ENCODE data around the gene FSTL1.
A peak's percentile ranks its signal among the peaks of the same experiment; 100 is the strongest.

DNA sequence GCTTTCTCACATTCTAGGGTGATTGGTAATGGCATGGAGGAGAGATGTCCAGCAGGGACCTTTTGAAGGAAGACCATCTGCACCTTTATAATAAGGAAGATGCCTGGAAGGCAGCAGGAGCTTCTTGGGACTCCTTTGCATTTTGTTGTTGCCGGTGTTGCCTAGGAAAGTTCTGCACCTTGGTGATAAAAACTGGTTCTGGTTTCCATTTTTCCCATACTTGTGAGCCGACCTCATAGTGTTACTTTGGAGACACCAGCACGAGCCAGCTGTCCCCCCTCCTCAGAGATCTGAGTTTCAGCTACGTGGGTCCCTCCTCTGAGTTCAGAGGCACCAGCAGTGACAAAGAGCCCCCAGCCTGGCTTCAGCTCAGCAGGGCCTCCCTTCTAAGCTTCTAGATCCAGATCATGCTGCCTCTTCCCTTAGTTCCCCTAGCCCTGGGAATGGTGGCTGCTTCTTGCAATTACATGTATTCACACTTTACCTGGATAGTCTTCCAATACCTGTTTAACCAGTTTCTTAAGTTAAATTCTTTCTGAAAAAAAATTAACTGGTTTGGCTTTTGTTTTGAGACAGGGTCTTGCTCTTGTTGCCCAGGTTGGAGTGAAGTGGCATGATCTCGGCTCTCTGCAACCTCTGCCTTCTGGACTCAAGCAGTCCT, 18.0 kb upstream of the FSTL1 start:
- TF ChIP-seq, protein P1, sequence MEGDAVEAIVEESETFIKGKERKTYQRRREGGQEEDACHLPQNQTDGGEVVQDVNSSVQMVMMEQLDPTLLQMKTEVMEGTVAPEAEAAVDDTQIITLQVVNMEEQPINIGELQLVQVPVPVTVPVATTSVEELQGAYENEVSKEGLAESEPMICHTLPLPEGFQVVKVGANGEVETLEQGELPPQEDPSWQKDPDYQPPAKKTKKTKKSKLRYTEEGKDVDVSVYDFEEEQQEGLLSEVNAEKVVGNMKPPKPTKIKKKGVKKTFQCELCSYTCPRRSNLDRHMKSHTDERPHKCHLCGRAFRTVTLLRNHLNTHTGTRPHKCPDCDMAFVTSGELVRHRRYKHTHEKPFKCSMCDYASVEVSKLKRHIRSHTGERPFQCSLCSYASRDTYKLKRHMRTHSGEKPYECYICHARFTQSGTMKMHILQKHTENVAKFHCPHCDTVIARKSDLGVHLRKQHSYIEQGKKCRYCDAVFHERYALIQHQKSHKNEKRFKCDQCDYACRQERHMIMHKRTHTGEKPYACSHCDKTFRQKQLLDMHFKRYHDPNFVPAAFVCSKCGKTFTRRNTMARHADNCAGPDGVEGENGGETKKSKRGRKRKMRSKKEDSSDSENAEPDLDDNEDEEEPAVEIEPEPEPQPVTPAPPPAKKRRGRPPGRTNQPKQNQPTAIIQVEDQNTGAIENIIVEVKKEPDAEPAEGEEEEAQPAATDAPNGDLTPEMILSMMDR (IDR thresholded peaks at IDR 0.05 in 2 of 3, conservative IDR thresholded peaks at IDR 0.05 in 1 of 3; ENCODE audit: borderline replicate concordance in 1 of 3, insufficient read depth in 1 of 3, low read depth in 2 of 3, low read length in 2 of 3), result 0 out of 6 replicates have a peak, but pooled peaks of 1 of the 3 experiments have one; percentile 16
- TF ChIP-seq POLR2A (IDR thresholded peaks at IDR 0.05; ENCODE audit: borderline replicate concordance, extremely low read depth, insufficient read depth, insufficient read length) (no peak), EGR1 (IDR thresholded peaks at IDR 0.05; ENCODE audit: low read depth) (no peak), EZH2phosphoT487 (IDR thresholded peaks at IDR 0.05; ENCODE audit: borderline replicate concordance) (no peak), EZH2 (IDR thresholded peaks at IDR 0.05) (no peak), POLR2AphosphoS5 (IDR thresholded peaks at IDR 0.05; ENCODE audit: low read depth, low read length) (no peak), JUND (IDR thresholded peaks at IDR 0.05) (no peak), CEBPB (IDR thresholded peaks at IDR 0.05; ENCODE audit: low read depth) (no peak), RAD21 (IDR thresholded peaks at IDR 0.05; ENCODE audit: low read depth) (no peak), SIN3A (IDR thresholded peaks at IDR 0.05; ENCODE audit: low read depth) (no peak), CBX3 (IDR thresholded peaks at IDR 0.05; ENCODE audit: low read depth) (no peak)
- TF ChIP-seq, protein P2, sequence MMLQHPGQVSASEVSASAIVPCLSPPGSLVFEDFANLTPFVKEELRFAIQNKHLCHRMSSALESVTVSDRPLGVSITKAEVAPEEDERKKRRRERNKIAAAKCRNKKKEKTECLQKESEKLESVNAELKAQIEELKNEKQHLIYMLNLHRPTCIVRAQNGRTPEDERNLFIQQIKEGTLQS (IDR thresholded peaks at IDR 0.05), result no peak

Measured in HCT116 (cell line).